MM.1S (cell line): ENCODE data around the gene SAMD8.
"Not testable (repeated sequence)": the region's sequence is repeated elsewhere in the genome, so short reads cannot be mapped to it uniquely, and the experiment has no call there.

Source experiments
- DNase-seq: peaks from one replicate; pipeline ENCODE4 v3.0.0-alpha.2; 2015
- H2AFZ ChIP-seq: fragments of 300-600 bp; sonication (generic); 2 replicates; pipeline ENCODE4 v1.6.0; 2016; ENCODE audit warnings: antibody characterized with exemption, low read length
- H3F3A ChIP-seq: fragments of 300-600 bp; sonication (generic); 2 replicates; pipeline ENCODE4 v1.6.1; 2016; ENCODE audit warnings: mild to moderate bottlenecking, antibody characterized with exemption, low read length, moderate library complexity, mixed read lengths; ENCODE audit not compliant: insufficient read depth
- H3K27ac ChIP-seq: fragments of 300-600 bp; sonication (generic); 2 replicates; pipeline ENCODE4 v1.5.1; 2016; ENCODE audit warnings: mild to moderate bottlenecking, low read length
- H3K27me3 ChIP-seq: fragments of 300-600 bp; sonication (generic); replicated peaks from 2 replicates; pipeline ENCODE4 v1.6.0; 2016; ENCODE audit warnings: low read length; ENCODE audit not compliant: insufficient read depth
- H3K36me3 ChIP-seq: fragments of 300-600 bp; sonication (generic); replicated peaks from 2 replicates; pipeline ENCODE4 v1.6.1; 2016; ENCODE audit warnings: mild to moderate bottlenecking, low read length, mixed read lengths; ENCODE audit not compliant: insufficient read depth
- H3K4me1 ChIP-seq: fragments of 300-600 bp; sonication (generic); 2 replicates; pipeline ENCODE4 v1.6.1; 2016; ENCODE audit warnings: low read length, mixed read lengths
- H3K4me2 ChIP-seq: fragments of 300-600 bp; sonication (generic); 2 replicates; pipeline ENCODE4 v1.6.0; 2016; ENCODE audit warnings: low read depth, low read length
- H3K4me3 ChIP-seq: fragments of 300-600 bp; sonication (generic); 2 replicates; pipeline ENCODE4 v1.5.1; 2016; ENCODE audit warnings: low read length, mixed read lengths
- H3K79me2 ChIP-seq: fragments of 300-600 bp; sonication (generic); 2 replicates; pipeline ENCODE4 v1.6.1; 2016; ENCODE audit warnings: mixed run types, low read length, mixed read lengths
- H3K9ac ChIP-seq: fragments of 300-600 bp; sonication (generic); 2 replicates; pipeline ENCODE4 v1.6.1; 2016; ENCODE audit warnings: low read length, mixed read lengths
- H3K9me2 ChIP-seq: fragments of 300-600 bp; sonication (generic); replicated peaks from 2 replicates; pipeline ENCODE4 v1.6.1; 2016; ENCODE audit warnings: mild to moderate bottlenecking, low read length, mixed read lengths; ENCODE audit not compliant: insufficient read depth
- H3K9me3 ChIP-seq: fragments of 300-600 bp; sonication (generic); replicated peaks from 2 replicates; pipeline ENCODE4 v1.6.1; 2016; ENCODE audit warnings: mild to moderate bottlenecking, low read length, mixed read lengths; ENCODE audit not compliant: insufficient read depth
- H4K20me1 ChIP-seq: fragments of 300-600 bp; sonication (generic); 2 replicates; pipeline ENCODE4 v1.6.1; 2016; ENCODE audit warnings: mild to moderate bottlenecking, low read length, moderate library complexity, mixed read lengths; ENCODE audit not compliant: insufficient read depth
- CTCF ChIP-seq: fragments of 300-600 bp; sonication (generic); IDR thresholded peaks from 2 replicates; pipeline ENCODE4 v1.5.1; 2016; ENCODE audit warnings: antibody characterized with exemption, low read length, mixed read lengths
- EZH2 ChIP-seq: fragments of 300-600 bp; sonication (generic); optimal IDR thresholded peaks from 2 replicates; pipeline ENCODE3; 2017; ENCODE audit warnings: low read depth, mild to moderate bottlenecking, antibody characterized with exemption, low read length, mixed read lengths
- EZH2phosphoT487 ChIP-seq: fragments of 300-600 bp; sonication (generic); IDR thresholded peaks from 2 replicates; pipeline ENCODE4 v1.6.1; 2018; ENCODE audit warnings: antibody characterized with exemption, low read length

The SAMD8 gene

GRCh38 chr10:75205908-75206307, 94.5 kb downstream of the SAMD8 start:
- no peak for DNase-seq
- 0 out of 2 replicates have a peak, but pooled peaks cover 4% of the 10 kb centered on the region for H3K4me1 ChIP-seq
- H3K4me3 ChIP-seq = no peak overlapping the region
- peaks cover 5% of the 10 kb centered on the region for H3K79me2 ChIP-seq
- H3K27ac ChIP-seq = no peak overlapping the region
- no peaks in the 10 kb centered on the region for H4K20me1 ChIP-seq
- H3K4me2 ChIP-seq = no peak overlapping the region
- no peak for TF ChIP-seq CTCF
- no peak for TF ChIP-seq EZH2phosphoT487
- no peak for TF ChIP-seq EZH2
- no peaks in the 10 kb centered on the region for H3K36me3 ChIP-seq
- no peaks in the 10 kb centered on the region for H3K9me3 ChIP-seq
- H2AFZ ChIP-seq = no peak overlapping the region
- no peak overlapping the region for H3K9ac ChIP-seq
- peaks cover 6% of the 10 kb centered on the region; the same call in 1 of the 2 replicates for H3F3A ChIP-seq
- no peaks in the 10 kb centered on the region for H3K9me2 ChIP-seq
- no peaks in the 10 kb centered on the region for H3K27me3 ChIP-seq

GRCh38 chr10:75206638-75207037, 95.2 kb downstream of the SAMD8 start:
- DNase-seq = not testable (repeated sequence)

GRCh38 chr10:75207079-75207856, 95.8 kb downstream of the SAMD8 start:
- H2AFZ ChIP-seq = no peak overlapping the region
- H3K36me3 ChIP-seq = no peaks in the 10 kb centered on the region
- no peak overlapping the region for H3K4me3 ChIP-seq
- TF ChIP-seq EZH2 (no peak), CTCF (no peak), EZH2phosphoT487 (no peak)
- DNase-seq = no peak
- H3K9me3 ChIP-seq = no peaks in the 10 kb centered on the region
- H3K4me1 ChIP-seq = peaks cover 9% of the 10 kb centered on the region
- H3K27ac ChIP-seq = no peak overlapping the region
- no peak overlapping the region for H3K4me2 ChIP-seq
- no peaks in the 10 kb centered on the region for H3K27me3 ChIP-seq
- no peaks in the 10 kb centered on the region for H4K20me1 ChIP-seq
- peaks cover 6% of the 10 kb centered on the region; the same call in 1 of the 2 replicates for H3F3A ChIP-seq
- no peak overlapping the region for H3K9ac ChIP-seq
- no peaks in the 10 kb centered on the region for H3K9me2 ChIP-seq
- H3K79me2 ChIP-seq = peaks cover 18% of the 10 kb centered on the region

More at GRCh38 chr10:75206638-75207037, 95.2 kb downstream of the SAMD8 start:
- H3K4me2 ChIP-seq, H3F3A ChIP-seq, H2AFZ ChIP-seq, H3K9me3 ChIP-seq, H3K4me3 ChIP-seq, H3K27me3 ChIP-seq, H3K36me3 ChIP-seq, H3K4me1 ChIP-seq, H3K9ac ChIP-seq, H4K20me1 ChIP-seq, H3K27ac ChIP-seq, H3K9me2 ChIP-seq: not testable (repeated sequence)
- peaks cover 12% of the 10 kb centered on the region for H3K79me2 ChIP-seq

- Histone ChIP-seq H3K27me3 (no peaks in the 10 kb centered on the region), H3F3A (peaks cover 6% of the 10 kb centered on the region; the same call in 1 of the 2 replicates), H2AFZ (no peak overlapping the region), H3K4me2 (no peak overlapping the region), H3K9me3 (no peaks in the 10 kb centered on the region), H3K4me3 (no peak overlapping the region), H3K4me1 (peaks cover 11% of the 10 kb centered on the region), H4K20me1 (no peaks in the 10 kb centered on the region), H3K79me2 (peaks cover 24% of the 10 kb centered on the region), H3K36me3 (no peaks in the 10 kb centered on the region; the same call in 1 of the 2 replicates), H3K9ac (no peak overlapping the region), H3K9me2 (no peaks in the 10 kb centered on the region), H3K27ac (no peak overlapping the region)
- no peak for DNase-seq
- no peak for TF ChIP-seq EZH2phosphoT487
- TF ChIP-seq CTCF = no peak
- TF ChIP-seq EZH2 = no peak
These were observed 96.3 kb downstream of the SAMD8 start for GRCh38 chr10:75207857-75208144.
